Sigmoid colon (tissue), 7 donors: ENCODE measurements around the gene IL16. TPM values are rescaled to one million over a fixed set of nuclear protein-coding genes. Genes with fewer than 3 reads are reported as not detected.

Experiments
- DNase-seq: peaks from one replicate; pipeline ENCODE4 v3.0.0-alpha.2; 2019
- H3K27ac ChIP-seq, 4 donors: fragments of 200-600 bp; sonication (generic); one replicate each; pipeline ENCODE4 v1.5.1; 2016 to 2019; ENCODE audit warnings: mild to moderate bottlenecking in 1 of 4
- H3K27me3 ChIP-seq, 3 donors: fragments of 200-600 bp; sonication (generic); one replicate each; pipeline ENCODE4 v1.5.1; 2019; ENCODE audit warnings: mild to moderate bottlenecking in 1 of 3
- H3K36me3 ChIP-seq, 4 donors: fragments of 200-600 bp; sonication (generic); one replicate each; pipeline ENCODE4 v1.5.1; 2016 to 2019
- H3K4me1 ChIP-seq, 4 donors: fragments of 200-600 bp; sonication (generic); one replicate each; pipeline ENCODE4 v1.5.1; 2017 to 2019
- H3K4me3 ChIP-seq, 4 donors: fragments of 200-600 bp; sonication (generic); one replicate each; pipeline ENCODE4 v1.5.1; 2017 to 2019; ENCODE audit warnings: mild to moderate bottlenecking in 2 of 4, moderate library complexity in 1 of 4
- H3K9me3 ChIP-seq, 4 donors: fragments of 200-600 bp in 3 of 4; sonication (generic) in 3 of 4; one replicate each; pipeline versions ENCODE4 v1.5.1 to v1.6.1; 2013 to 2019
- EP300 ChIP-seq, 4 donors: sonication (generic); formaldehyde crosslinking; IDR thresholded peaks; one replicate each; pipeline ENCODE4 v1.6.1; 2017; ENCODE audit warnings: antibody characterized with exemption in 4 of 4
- POLR2A ChIP-seq, 2 donors: fragments of 450-650 bp; IDR thresholded peaks; one replicate each; pipeline ENCODE4 v1.6.1; 2016; ENCODE audit warnings: antibody characterized with exemption in 2 of 2, mild to moderate bottlenecking in 2 of 2, moderate library complexity in 2 of 2
- POLR2AphosphoS5 ChIP-seq, 4 donors: sonication (generic); formaldehyde crosslinking; IDR thresholded peaks; one replicate each; pipeline ENCODE4 v1.6.1; 2017; ENCODE audit warnings: antibody characterized with exemption in 4 of 4
- WGBS, 2 donors: extraction: QIAGEN DNeasy Blood & Tissue Kit; methylation state at CpG; one replicate each; pipeline ENCODE4 v1.1.7; 2013; 5-methylcytosine and 5-hydroxymethylcytosine counted together
- intact Hi-C: fragments of 100-400 bp; cut with DNase I; formaldehyde crosslinking; loops from one replicate; pipeline ENCODE4 v1.15.1; 2023
- polyA plus RNA-seq, 3 donors: library from polyadenylated mRNA; stranded (reverse); fragments of 200-250 nt; gene quantifications; one replicate each; pipeline ENCODE4 v1.2.3, GENCODE V29; 2013
- total RNA-seq, 4 donors: library from RNA; depleted of rRNA; stranded (reverse); fragments of >200 nt; gene quantifications; one replicate each; pipeline ENCODE4 v1.1.0, GENCODE V29; 2016
- TF ChIP-seq, protein P1 (sequence below), 4 experiments: fragments of 450-650 bp in 3 of 4; fragments of 200-600 bp in 1 of 4; IDR thresholded peaks; one replicate each; pipeline ENCODE4 v1.5.1; 2016 to 2019; ENCODE audit warnings: antibody characterized with exemption in 4 of 4, mild to moderate bottlenecking in 3 of 4, moderate library complexity in 2 of 4
- donor health status: healthy with polysubstance abuse.
- donor health status: Bipolar disorder and iron deficiency.
- donor health status: healthy.

The IL16 gene
- total and polyA plus RNA-seq, 7 donors, result 3.0 to 52.8 (median 8.9) TPM

DNA sequence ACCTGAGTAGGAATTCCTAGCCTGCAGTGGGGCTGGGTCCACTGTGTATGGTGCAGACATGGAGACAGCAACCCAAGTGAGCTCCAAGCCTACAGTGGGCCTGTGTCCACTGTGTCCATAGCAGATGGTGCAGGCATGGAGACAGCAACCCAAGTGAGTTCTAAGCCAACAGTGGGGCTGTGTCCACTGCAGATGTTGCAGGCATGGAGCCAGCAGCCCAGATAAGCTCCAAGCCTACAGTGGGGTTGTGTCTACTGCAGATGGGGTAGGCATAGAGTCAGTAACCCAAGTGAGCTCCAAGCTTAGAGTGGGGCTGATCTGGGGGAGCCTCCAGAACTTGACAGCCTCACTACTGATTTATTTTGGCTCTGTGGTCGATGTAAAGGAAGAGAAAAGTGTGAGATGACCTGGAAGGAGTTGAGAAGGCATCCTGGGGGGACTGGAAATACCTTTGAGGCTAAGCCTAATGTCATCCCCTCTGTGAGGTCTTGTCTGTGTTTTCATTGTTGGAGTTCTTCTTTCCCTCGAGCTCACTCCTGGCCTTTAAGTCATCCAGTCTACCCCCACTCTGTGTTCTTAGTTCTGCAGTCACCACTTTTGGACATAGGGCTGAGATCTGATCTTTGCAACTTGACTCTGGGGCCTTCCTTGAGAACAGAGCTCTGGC is 22.4 kb upstream of the IL16 start:
- WGBS, 2 donors, result 43 to 66% methylated on average over 2 of the region's 2 CpGs
- H3K27ac ChIP-seq, result no peak overlapping the region
- no peaks in the 10 kb centered on the region for H3K4me1 ChIP-seq
- intact Hi-C loops, result no loop called here
- H3K9me3 ChIP-seq, result no peaks in the 10 kb centered on the region
- no peaks in the 10 kb centered on the region for H3K27me3 ChIP-seq
- no peaks in the 10 kb centered on the region for H3K36me3 ChIP-seq
- TF ChIP-seq, protein P1, sequence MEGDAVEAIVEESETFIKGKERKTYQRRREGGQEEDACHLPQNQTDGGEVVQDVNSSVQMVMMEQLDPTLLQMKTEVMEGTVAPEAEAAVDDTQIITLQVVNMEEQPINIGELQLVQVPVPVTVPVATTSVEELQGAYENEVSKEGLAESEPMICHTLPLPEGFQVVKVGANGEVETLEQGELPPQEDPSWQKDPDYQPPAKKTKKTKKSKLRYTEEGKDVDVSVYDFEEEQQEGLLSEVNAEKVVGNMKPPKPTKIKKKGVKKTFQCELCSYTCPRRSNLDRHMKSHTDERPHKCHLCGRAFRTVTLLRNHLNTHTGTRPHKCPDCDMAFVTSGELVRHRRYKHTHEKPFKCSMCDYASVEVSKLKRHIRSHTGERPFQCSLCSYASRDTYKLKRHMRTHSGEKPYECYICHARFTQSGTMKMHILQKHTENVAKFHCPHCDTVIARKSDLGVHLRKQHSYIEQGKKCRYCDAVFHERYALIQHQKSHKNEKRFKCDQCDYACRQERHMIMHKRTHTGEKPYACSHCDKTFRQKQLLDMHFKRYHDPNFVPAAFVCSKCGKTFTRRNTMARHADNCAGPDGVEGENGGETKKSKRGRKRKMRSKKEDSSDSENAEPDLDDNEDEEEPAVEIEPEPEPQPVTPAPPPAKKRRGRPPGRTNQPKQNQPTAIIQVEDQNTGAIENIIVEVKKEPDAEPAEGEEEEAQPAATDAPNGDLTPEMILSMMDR (IDR thresholded peaks at IDR 0.05), result no peak
- TF ChIP-seq POLR2AphosphoS5 (IDR thresholded peaks at IDR 0.05) (no peak), EP300 (IDR thresholded peaks at IDR 0.05) (no peak), POLR2A (IDR thresholded peaks at IDR 0.05) (no peak)
- no peak for DNase-seq
- H3K4me3 ChIP-seq, result no peak overlapping the region

DNA sequence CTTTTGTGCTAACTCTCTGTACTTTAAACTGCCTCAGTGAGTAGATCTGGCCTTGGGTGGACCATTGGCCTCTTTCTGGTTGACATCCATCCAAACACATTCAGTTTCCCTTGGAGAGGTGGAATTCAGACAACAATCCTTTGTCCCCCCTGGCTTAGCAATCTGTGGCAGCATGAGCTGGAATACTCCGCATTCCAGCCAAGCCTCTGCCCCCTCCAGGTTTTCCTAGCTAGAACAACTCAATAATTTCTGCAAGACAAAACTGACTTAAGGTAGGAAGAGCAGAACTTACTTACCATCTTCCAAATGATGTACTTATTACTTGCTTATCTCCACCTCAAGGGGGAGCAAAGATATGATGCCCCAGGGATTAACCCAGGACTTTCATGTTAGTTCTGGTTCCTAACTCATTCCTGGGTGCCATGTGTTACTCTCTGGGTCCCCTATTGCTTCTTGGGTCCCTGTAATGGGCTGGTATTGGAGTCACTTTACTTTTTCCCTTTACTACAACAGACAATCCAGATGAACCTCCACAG is 21.8 kb upstream of the IL16 start:
- no peak for DNase-seq
- Histone ChIP-seq H3K4me1 (no peaks in the 10 kb centered on the region), H3K27me3 (no peaks in the 10 kb centered on the region), H3K36me3 (no peaks in the 10 kb centered on the region), H3K4me3 (no peak overlapping the region), H3K27ac (no peak overlapping the region), H3K9me3 (no peaks in the 10 kb centered on the region)
- 91 to 93% methylated on average over 1 of the region's 1 CpG for WGBS, 2 donors
- no peak for TF ChIP-seq EP300 (IDR thresholded peaks at IDR 0.05)
- intact Hi-C loops, result no loop called here

DNA sequence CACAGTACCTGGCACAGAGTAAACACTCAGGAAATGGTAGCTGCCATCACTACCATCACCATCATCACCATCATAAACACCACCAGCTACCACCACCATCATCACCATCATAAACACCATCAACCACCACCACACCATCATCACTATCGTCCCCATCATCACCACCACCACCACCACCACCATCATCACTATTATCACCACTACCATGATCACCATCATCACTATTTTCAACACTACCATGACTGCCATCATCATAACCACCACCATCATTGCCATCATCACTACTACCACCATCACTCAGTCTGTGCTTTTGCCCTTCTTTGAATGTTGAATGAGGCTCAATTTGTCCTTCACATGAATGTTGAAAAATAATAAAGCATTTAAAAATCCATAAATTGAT is 21.2 kb upstream of the IL16 start:
- H3K4me3 ChIP-seq, result no peak overlapping the region
- H3K27ac ChIP-seq, result no peak overlapping the region
- DNase-seq, result no peak
- no peak for TF ChIP-seq POLR2AphosphoS5 (IDR thresholded peaks at IDR 0.05)
- no peak for TF ChIP-seq POLR2A (IDR thresholded peaks at IDR 0.05)
- TF ChIP-seq, protein P1 (IDR thresholded peaks at IDR 0.05), result no peak
- TF ChIP-seq EP300 (IDR thresholded peaks at IDR 0.05), result no peak
- no peaks in the 10 kb centered on the region for H3K36me3 ChIP-seq
- no peaks in the 10 kb centered on the region for H3K27me3 ChIP-seq
- H3K4me1 ChIP-seq, result no peaks in the 10 kb centered on the region
- intact Hi-C loops, result no loop called here
- WGBS, 2 donors, result 35 to 88% methylated on average over 1 of the region's 1 CpG
- no peaks in the 10 kb centered on the region for H3K9me3 ChIP-seq

DNA sequence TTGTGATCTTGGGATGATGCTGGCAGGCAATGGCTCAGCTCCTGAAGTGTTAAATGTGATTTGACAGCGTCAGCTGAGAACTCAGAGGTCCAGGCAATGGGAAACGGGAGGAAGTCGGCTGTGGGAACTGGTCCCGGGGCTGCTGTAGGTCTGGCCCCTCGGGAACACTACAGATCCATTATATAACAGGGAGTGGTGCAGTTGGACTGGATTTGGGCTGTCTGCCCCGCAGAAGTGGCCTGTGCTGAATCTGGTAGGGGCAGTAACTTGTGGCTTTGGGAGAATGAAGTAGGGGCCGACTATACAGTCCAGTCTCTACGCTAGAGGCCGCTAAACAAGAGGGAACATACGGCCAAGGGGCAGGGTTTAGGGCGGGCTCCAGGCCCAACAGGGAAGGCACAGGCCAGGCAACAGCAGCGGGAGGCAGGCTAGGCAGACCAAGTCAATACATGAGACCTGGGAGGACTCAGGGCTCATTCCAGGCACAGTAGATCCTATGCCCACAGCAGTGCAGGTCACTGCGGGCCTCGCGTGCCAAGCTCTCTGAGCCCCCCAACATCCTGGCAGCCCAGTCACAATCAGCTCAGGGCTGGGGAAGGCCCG is 20.3 kb upstream of the IL16 start:
- intact Hi-C loops, result no loop called here
- WGBS, 2 donors, result 80 to 82% methylated on average over 16 of the region's 16 CpGs
- TF ChIP-seq POLR2A (IDR thresholded peaks at IDR 0.05) (no peak), POLR2AphosphoS5 (IDR thresholded peaks at IDR 0.05) (no peak), EP300 (IDR thresholded peaks at IDR 0.05) (no peak)
- TF ChIP-seq, protein P1 (IDR thresholded peaks at IDR 0.05), result no peak
- Histone ChIP-seq H3K36me3 (no peaks in the 10 kb centered on the region), H3K4me1 (peaks cover 0 to 5% (median 3%) of the 10 kb centered on the region in 4 donors), H3K27me3 (no peaks in the 10 kb centered on the region), H3K4me3 (no peak overlapping the region), H3K27ac (peak overlapping the region in 2 of 4 donors; percentile 13 to 62), H3K9me3 (no peaks in the 10 kb centered on the region)
- DNase-seq, result peak; percentile 72

DNA sequence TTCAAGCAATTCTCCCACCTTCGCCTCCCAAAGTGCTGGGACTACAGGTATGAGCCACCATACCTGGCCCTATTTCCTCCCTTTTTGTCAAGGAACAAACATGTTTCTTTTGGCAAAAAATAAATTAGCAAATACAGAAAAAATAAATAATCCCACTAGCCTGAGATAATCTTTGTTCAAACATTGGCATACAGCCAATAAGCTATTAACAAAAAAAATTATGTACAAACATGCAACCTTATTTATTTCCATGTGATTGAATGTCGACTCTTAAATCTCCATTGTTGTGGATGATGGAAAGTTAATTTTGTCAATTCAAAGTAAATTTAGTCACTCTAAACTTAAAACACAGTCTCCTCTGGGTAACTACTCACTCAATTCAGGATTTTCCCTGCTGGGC is 18.3 kb upstream of the IL16 start:
- Histone ChIP-seq H3K4me3 (no peak overlapping the region), H3K27me3 (no peaks in the 10 kb centered on the region), H3K4me1 (peaks cover 0 to 20% (median 13%) of the 10 kb centered on the region in 4 donors), H3K9me3 (no peaks in the 10 kb centered on the region), H3K27ac (no peak overlapping the region), H3K36me3 (no peaks in the 10 kb centered on the region)
- DNase-seq, result no peak
- 58 to 85% methylated on average over 2 of the region's 2 CpGs for WGBS, 2 donors
- intact Hi-C loops, result no loop called here
- TF ChIP-seq, protein P1 (IDR thresholded peaks at IDR 0.05), result no peak
- TF ChIP-seq POLR2A (IDR thresholded peaks at IDR 0.05) (no peak), EP300 (IDR thresholded peaks at IDR 0.05) (no peak), POLR2AphosphoS5 (IDR thresholded peaks at IDR 0.05) (no peak)
